ENCODE data around the gene BBOX1.

The BBOX1 gene

DNA sequence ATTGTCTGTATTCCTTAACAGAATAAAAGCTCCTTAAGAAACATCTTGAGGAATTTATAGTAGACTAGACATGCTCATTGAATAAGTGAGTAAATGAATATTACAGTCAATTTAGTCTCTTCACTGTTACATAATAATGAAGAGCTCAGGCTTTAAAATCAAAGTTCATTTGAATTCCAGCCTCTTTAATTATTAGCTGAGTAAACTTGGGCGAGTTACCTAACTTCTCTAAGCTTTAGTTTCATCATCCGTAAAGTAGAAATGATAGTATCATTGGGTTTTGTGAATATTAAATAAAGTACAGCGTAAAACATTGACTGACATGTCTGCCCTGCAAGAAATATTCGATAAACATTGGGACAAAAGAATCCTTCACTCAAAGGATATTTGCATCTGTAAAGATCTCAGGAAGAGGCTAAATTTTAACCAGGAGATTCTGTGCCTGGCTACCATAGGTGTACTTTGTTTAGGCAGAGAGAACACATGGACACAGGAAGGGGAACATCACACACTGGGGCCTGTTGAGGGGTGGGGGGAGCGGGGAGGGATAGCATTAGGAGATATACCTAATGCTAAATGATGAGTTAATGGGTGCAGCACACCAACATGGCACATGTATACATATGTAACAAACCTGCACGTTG lies 15.2 kb upstream of the BBOX1 start:
- DNase-seq (ENCODE audit: low read depth in 4 of 4, low spot score in 1 of 4): no peak

DNA sequence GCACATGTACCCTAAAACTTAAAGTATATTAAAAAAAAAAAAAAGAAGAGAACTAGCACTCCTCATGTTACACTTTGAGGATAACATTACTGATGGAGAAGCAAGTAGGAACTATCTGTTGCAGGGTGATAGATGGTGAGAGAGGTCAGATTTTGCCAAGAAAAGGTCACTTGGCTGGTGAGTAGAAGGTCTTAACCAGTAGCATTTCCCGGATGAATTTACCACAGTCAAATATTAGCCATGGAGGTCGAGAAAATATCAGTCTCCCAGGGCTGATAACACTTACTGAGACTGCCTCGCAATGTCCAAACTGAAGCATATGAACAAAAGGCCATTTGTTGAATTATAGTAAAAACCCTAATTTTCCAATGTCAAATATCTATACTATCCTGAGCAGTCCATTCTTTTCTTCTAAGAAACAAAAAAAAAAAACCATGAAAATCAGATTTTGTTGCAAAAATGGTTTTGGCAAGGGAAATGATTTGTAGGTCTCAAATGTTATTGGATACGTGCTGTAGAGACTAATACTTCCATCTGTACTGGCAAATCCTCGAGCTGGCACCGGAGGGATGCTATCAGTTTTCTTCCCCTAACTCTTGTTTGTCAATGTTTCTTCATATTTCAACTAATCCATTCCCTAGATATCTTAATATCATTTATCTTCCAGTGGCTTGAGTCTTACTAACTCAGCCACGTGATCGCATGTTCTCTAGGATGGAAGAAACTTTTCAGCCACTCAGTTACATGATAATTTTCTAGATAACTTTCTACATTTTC lies 14.5 kb upstream of the BBOX1 start:
- DNase-seq (ENCODE audit: low read depth in 4 of 4, low spot score in 1 of 4): no peak

DNA sequence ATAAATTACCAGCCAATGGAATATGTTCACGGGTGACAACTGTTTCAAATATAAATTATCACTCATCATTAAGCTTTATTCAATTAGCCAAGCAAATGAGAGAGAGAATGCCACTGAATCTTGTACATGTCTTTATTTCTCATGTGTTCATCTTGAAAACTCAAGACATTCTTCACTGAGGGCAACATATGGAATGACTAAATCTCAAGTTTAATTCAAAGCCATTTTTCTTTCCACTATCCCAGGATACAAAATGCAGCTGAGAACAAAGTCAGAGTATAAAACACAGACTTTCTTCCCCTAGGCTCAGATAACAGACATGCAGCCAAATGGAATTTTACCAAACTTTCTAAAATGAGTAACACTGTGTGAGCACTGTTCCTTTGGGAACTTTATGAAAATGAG lies 12.1 kb upstream of the BBOX1 start:
- no peak for DNase-seq (ENCODE audit: low read depth in 4 of 4, low spot score in 1 of 4)

DNA sequence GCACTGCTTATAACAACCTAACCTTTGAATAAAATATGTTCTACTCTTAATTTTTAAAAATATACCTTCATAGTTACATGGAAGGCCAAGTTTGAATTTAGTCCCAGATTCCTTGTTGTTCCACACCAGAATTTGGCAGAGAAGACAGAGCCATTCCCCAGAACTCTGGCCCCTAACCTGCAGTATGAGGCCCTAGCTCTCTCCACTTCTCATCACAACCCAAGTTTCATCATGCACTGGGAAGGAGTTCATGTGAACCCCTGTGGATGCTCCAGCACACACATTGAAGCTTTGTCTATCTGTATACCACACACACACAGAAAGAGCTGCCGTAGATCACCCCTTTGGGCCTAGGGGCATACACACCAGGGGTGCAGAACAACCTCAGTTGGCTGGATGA lies 10.6 kb upstream of the BBOX1 start:
- no peak for DNase-seq (ENCODE audit: low read depth in 4 of 4, low spot score in 1 of 4)

DNA sequence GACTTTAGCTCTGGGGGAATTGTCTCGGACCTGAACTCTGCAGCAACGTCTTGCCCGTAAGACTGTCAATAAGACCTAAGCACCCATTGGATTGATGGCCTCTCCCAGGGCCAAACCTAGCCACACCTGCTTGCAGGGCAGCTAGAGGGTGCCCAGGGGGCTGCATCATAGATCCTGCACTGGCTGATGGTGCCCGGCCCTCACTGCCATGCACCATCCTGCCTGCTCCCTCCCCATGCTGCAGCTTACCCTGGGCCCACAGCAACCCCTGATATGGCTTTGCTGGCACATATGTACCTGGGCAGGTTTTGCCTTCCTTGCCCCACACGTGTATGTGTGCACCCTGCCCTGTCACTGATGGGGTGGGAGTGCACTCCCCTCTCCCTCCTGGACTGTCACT lies 8.9 kb upstream of the BBOX1 start:
- no peak for DNase-seq (ENCODE audit: low read depth in 4 of 4, low spot score in 1 of 4)

DNA sequence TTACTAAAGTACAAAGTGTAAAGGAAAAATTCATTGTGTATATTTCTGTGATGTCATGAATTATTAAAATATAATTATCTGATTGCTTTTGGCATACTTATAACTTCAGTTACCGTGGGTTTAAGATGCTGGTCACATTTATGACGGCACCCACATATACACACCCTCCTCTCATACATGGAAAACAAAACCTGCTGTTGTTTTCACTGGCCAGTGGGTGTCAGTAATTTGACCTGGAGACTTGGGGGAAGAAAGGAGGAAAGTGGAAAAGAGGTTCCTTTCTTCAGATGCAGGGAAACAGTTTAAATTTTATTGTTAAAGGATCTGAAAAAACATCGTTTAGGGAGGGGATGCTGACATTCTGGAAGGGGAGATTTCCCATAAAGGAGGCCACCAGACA lies 742 bp upstream of the BBOX1 start:
- no peak for DNase-seq (ENCODE audit: low read depth in 4 of 4, low spot score in 1 of 4)

DNA sequence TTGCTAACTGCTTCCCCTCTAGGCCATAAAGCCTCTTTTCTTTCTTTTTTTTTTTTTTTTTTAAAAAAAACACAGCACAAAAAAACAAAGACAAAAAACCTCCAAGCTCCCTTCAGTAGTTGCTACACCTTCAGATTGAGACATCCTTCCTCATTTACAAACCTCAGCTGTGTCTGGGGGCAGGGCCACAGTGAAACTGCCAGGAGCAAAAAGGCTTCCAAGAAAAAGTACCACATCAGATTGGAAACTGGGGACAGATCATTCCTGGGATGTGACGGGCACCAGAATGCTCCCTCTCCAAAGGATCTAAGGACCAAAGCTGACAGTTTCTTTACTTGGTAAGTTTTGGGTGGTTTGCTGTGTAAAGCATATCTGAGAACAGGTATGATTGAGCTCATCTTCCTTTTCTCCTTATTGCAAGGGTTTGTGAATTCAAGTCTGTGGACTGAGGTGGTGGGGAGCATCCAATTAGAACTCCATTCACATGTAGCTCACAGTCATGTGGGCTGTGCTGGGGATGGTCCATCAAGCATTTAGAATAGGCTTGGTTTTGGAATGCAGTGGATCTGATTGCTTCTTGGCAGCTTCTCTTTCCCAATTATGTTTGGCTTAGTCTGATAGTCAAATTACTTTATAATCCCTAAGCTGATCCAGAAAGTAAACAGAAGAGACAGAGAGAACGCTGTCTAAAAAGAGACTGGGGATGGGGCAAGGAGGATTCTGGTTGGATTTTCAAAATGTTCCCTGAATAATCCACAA lies 705 bp downstream of the BBOX1 start:
- DNase-seq (ENCODE audit: low read depth in 4 of 4, low spot score in 1 of 4): no peak

DNA sequence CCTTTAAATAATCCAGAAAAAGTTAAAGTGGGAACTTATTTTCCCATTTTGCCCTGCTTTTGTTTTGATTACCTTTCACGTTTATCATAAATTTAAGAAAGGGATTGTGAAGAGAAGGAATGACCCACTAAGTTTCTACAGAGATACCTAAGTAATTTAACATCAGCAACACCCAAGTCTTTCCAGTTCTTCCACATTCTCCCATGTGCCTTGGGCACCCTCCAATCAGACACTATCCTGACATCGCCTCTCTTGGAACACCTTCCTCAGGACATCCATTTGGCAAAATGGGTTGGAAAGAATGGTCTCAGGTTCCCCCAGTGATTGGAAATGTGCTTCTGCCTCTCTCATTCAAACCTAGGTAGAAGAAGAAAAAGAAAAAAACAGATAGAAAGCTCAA lies 6.3 kb downstream of the BBOX1 start:
- no peak for DNase-seq (ENCODE audit: low read depth in 4 of 4, low spot score in 1 of 4)

DNA sequence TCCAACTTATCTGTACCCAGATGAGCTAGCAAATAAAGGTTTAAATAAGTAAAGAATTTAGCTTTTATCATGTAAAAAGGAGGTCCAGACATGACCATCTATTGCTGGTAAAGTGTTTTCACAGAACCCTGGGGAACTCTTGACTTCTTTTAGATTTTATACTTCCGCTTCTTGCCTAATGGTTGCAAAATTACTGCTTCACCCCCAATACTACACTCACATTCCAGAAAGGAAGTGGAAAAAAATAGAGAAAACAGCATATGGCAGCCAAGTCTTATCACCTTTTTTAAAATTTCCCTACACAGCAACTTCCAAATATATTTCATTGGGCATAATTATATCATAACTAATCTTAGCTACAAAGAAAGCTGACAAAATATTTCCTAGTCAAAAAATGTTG lies 12.1 kb downstream of the BBOX1 start:
- no peak for DNase-seq (ENCODE audit: low read depth in 4 of 4, low spot score in 1 of 4)

DNA sequence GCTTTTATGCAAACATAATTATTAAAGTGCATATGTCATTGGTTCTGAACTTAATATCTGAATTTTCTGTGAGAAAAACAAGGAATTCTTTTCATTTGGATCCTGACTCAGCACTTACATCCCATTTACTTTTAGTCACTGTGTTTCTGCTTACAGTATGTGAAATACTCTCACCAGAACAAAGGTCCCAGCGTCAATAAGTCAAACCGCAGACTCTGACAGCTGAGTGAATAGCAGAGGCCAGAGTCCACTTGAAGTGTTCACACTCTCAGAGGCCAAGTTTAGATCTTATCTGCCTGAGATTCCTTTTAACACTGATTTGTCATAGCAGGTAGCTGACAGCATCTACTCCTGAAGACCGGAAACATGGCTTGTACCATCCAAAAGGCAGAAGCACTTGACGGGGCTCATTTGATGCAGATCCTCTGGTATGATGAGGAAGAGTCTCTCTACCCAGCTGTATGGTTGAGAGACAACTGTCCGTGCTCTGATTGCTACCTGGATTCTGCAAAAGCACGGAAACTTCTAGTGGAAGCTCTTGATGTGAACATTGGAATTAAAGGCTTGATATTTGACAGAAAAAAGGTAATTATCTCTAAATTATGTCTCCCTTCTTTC lies 14.6 kb downstream of the BBOX1 start:
- no peak for DNase-seq (ENCODE audit: low read depth in 4 of 4, low spot score in 1 of 4)

DNA sequence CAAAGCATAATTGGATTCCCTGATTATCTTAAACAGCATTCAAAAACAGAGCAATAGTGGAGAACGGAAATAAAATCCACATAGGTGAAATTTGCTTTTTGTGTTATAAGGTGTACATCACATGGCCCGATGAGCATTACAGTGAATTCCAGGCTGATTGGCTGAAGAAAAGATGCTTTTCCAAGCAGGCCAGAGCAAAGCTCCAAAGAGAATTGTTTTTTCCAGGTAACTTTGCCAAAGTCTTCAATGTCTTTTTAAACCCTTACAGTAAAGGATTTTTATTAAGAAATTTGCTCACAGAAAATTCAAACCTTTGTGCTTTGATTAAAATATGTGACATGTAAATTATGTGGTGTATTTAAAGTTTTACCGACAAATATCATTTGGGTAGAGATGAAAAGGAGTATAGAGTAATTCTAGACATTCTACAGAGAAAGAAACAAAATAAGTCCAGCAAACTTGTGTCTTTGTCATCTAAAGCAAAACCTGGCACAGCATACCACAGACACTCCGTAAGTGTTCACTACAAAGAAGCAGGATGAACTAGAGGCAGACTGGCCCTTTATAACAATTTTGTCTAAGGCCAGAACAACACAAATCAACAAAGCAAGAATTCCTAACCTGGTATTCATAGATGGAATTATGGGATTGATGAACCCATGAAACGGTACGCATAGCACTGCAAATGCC lies 16.6 kb downstream of the BBOX1 start:
- DNase-seq (ENCODE audit: low read depth in 4 of 4, low spot score in 1 of 4): no peak

DNA sequence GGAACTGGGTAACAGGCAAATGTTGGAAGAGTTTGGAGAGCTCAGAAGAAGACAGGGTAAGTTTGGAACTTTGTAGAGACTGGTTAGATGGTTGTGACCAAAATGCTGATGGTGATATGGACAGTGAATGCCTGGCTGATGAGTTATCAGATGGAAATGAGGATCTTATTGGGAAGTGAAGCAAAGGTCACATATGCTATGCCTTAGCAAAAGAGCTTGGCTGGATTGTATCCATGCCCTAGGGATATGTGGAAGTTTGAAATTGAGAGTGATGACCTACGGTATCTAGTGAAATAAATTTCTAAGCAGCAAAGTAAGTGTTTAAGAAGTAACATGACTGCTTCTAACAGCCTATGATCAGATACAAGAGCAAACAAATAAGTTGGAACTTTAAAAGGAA lies 17.8 kb downstream of the BBOX1 start:
- DNase-seq (ENCODE audit: low read depth in 4 of 4, low spot score in 1 of 4): no peak

DNA sequence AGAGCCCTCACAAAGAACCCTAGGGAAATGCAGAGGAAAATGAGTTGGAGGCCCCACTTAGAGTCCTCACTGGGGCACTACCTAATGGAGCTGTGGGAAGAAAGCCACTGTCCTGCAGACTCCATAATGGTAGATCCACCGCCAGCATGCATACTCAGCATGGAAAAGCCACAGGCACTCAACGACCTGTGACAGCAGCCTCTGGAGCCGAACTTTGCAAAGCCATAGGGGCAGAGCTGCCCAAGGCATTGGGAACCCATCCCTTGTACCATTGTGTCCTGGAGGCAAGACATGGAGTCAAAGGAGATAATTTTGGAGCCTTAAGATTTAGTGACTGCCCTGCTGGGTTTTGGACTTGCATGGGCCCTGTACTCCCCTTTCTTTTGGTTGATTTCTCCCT lies 18.8 kb downstream of the BBOX1 start:
- no peak for DNase-seq (ENCODE audit: low read depth in 4 of 4, low spot score in 1 of 4)

DNA sequence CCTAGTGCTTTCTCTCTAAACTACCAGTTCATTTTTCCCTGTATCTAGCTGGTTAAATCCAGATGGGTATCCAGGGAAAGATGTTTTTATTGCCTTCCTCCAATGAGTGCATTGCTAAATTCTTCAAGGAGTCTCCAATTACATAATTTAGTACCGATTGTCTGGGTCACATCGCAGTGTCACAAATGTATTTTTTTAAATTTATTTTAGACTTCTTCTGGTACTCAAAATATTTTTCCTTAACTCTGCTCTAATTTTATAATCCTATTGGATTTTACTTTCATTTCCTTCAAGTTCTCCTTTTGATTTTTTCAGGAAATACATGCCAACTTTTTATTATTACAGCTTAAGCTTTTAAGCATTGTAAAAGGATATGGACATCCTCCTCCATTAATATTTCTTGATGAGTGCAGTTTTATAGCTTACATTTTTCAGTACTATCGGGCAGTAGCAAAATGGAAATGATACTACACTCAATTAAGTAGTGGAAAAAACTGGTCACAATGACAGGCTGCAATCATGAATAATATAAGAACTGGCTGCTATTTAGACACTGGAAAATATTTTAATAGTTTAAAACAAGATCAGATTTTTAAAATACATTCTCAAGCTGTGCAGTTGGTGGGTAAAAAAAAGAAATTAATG lies 20.3 kb downstream of the BBOX1 start:
- no peak for DNase-seq (ENCODE audit: low read depth in 4 of 4, low spot score in 1 of 4)

DNA sequence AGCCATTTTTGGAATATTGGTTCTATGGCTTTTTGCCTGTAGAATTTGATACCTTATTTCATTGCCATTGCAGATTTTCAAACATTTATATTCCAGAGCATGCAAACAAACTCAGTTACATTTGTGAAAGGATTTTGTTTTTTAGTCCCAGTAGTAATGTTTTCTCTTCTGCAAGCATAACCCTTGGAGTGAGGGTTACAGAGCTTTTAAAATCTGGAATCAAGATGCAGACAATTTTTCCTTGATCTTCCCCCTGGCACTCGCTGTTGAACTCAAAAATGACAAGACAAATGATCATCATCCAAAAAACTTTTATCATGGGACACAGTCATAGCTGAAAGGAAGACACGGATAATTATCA lies 20.8 kb downstream of the BBOX1 start:
- no peak for DNase-seq (ENCODE audit: low read depth in 4 of 4, low spot score in 1 of 4)

DNA sequence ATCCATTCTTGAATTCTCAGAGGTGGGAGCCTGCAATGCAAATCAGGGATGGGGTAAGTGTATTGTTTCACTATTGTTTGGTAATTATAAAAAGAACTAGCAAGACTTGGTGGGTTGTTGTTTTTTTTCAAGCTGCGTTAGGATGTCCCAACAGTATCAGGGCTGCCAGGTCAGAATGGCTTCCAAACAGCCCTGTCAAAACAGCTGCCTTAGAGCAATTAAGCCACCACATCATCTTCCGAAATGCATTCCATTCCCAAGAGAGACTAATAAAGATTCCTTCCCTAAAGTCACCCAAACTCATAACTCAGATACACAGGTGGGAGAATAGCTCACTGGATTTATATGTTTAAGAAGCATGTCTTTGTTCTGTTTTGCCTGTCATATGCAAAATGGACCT lies 23.5 kb downstream of the BBOX1 start:
- DNase-seq (ENCODE audit: low read depth in 4 of 4, low spot score in 1 of 4): no peak

DNA sequence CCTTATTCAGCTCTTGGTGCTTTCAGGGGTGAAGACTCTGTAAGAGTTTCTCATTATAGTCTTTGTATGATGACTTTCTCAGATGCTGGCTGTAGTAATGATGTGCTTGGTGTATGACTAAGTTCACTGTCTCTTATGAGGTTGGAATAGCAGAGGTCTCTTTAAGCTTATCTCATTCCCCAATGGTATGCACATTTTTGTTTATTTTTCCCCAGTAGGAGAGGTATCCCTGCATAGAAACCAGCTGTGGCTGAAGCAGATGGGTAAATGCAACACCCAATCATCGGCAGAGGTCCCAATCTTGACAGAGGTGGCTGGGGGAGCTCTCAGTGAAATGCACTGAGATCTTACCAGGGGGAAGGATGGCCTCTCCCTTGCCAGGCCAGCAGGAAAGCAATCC lies 34.6 kb downstream of the BBOX1 start:
- no peak for DNase-seq (ENCODE audit: low read depth in 4 of 4, low spot score in 1 of 4)

DNA sequence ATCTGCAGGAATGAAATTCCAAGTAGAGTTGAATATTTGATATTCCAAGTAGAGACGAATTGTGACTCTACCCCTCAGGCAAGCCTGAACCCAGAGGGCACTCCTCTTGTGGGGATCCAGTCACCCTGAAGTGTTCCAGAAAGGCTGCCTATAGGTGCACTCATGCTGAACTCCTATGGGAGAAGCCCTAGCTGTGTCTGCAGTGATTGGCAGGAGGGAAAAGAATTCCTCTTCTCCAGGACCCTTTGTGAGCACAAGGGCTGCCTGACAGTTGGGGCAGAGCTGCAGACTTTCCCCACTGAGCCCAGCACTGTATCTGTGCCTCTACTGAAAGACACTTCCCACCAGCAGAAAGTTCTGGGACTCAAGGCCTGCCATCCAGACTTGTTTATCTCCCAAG lies 35.0 kb downstream of the BBOX1 start:
- DNase-seq (ENCODE audit: low read depth in 4 of 4, low spot score in 1 of 4): no peak

DNA sequence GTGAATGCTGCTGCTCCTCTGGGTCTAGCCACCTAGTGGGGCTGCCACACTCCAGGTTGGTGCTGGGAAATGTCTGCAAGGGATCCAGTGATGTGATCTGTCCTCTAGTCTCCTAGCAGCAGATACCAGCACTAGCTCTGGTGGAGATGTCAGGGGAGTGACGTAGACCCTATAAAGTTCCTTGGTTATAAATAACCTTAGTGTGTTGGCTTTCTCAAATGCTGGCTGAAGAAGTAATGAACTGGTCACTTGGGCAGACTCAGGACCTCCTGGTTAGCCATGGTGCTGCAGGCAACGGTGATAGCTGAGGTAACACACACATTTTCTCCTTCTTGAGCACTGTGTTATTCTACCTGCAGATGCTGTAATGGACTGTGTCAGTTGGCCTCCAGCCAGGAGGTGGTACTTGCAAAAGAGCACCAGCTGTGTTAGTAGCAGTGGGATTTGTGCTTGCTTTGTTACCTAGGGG lies 35.5 kb downstream of the BBOX1 start:
- no peak for DNase-seq (ENCODE audit: low read depth in 4 of 4, low spot score in 1 of 4)

DNA sequence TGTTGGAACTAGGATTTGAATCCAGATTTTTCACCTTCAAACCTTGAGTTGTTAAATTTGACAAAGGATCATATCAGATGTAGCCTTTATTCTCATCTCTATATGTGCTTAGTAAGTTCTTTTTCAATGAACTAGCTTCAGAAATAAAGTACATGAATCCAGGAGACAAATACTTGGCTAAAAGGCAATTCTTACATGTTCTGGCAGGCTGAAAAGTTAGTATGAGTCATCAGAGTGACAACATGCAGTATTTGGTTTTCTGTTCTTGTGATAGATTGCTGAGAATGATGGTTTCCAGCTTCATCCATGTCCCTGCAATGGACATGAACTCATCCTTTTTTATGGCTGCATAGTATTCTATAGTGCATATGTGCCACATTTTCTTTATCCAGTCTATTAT lies 40.4 kb downstream of the BBOX1 start:
- DNase-seq (ENCODE audit: low read depth in 4 of 4, low spot score in 1 of 4): no peak

DNA sequence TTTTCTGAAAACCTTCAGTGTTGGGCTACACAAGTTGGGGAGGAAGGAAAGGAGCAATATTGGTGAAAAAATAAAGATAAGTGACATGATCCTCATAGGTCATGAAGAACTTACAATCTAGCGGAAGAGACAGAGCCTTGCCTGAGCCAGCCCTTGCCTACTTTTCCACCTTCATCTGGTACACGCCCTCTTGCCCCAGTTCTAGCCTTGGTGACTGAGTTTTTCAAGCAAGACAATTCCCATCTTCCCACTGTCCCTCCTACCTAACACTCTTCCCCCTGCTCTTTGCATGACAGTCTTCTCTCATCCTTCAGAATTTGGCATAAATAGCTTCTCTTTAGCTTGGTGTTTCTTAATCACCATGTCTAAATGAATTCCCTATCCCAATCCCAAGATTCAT lies 42.6 kb downstream of the BBOX1 start:
- no peak for DNase-seq (ENCODE audit: low read depth in 4 of 4, low spot score in 1 of 4)
